ENCODE data around the gene HSPB3. TPM values are rescaled to one million over a fixed set of nuclear protein-coding genes. Genes with fewer than 3 reads are reported as not detected.

HSPB3 gene
- total RNA-seq, 1 donor from 2014 or later, result not detected

- TF ChIP-seq CTCF (conservative IDR thresholded peaks at IDR 0.05; ENCODE audit: low read depth, low read length), result peak; percentile 65
- H3K4me3 ChIP-seq (ENCODE audit: low read depth, low read length), result no peak overlapping the region
Observed at GRCh38 chr5:54443270-54443669, 12.2 kb upstream of the HSPB3 start.

GRCh38 chr5:54445691-54446378 lies 9.7 kb upstream of the HSPB3 start:
- no peak for DNase-seq (ENCODE audit: low read depth)
- no peak for TF ChIP-seq CTCF (conservative IDR thresholded peaks at IDR 0.05; ENCODE audit: low read depth, low read length)
- H3K4me3 ChIP-seq (ENCODE audit: low read depth, low read length), result no peak overlapping the region

More at GRCh38 chr5:54443270-54443669, 12.2 kb upstream of the HSPB3 start:
- DNase-seq (ENCODE audit: low read depth), result no peak

GRCh38 chr5:54446379-54446732 lies 9.1 kb upstream of the HSPB3 start:
- DNase-seq (ENCODE audit: low read depth), result no peak
- H3K4me3 ChIP-seq (ENCODE audit: low read depth, low read length), result no peak overlapping the region
- no peak for TF ChIP-seq CTCF (conservative IDR thresholded peaks at IDR 0.05; ENCODE audit: low read depth, low read length)

GRCh38 chr5:54449923-54450322 lies 5.6 kb upstream of the HSPB3 start:
- no peak for DNase-seq (ENCODE audit: low read depth)
- TF ChIP-seq CTCF (conservative IDR thresholded peaks at IDR 0.05; ENCODE audit: low read depth, low read length), result no peak
- no peak overlapping the region for H3K4me3 ChIP-seq (ENCODE audit: low read depth, low read length)

GRCh38 chr5:54450542-54450941 lies 5.0 kb upstream of the HSPB3 start:
- DNase-seq (ENCODE audit: low read depth), result no peak
- TF ChIP-seq CTCF (conservative IDR thresholded peaks at IDR 0.05; ENCODE audit: low read depth, low read length), result no peak
- no peak overlapping the region for H3K4me3 ChIP-seq (ENCODE audit: low read depth, low read length)

GRCh38 chr5:54453046-54453445 lies 2.5 kb upstream of the HSPB3 start:
- DNase-seq (ENCODE audit: low read depth), result no peak
- H3K4me3 ChIP-seq (ENCODE audit: low read depth, low read length), result no peak overlapping the region
- TF ChIP-seq CTCF (conservative IDR thresholded peaks at IDR 0.05; ENCODE audit: low read depth, low read length), result no peak

- no peak overlapping the region for H3K4me3 ChIP-seq (ENCODE audit: low read depth, low read length)
- DNase-seq (ENCODE audit: low read depth), result no peak
- TF ChIP-seq CTCF (conservative IDR thresholded peaks at IDR 0.05; ENCODE audit: low read depth, low read length), result no peak
Observed at GRCh38 chr5:54454602-54455001, 897 bp upstream of the HSPB3 start.
